Ovary (tissue), 9 donors: Measurements from ENCODE around the gene GABRG3. TPM values are rescaled to one million over a fixed set of nuclear protein-coding genes. Genes with fewer than 3 reads are reported as not detected.

Experiments used
- DNase-seq, 5 donors: peaks; one replicate each; pipeline ENCODE4 v3.0.0-alpha.2; 2019 to 2020
- H3K27ac ChIP-seq, 2 donors: fragments of 200-600 bp; one replicate each; pipeline versions ENCODE4 v1.5.1 to v1.8.0; 2019 to 2022
- H3K27me3 ChIP-seq: fragments of 200-600 bp; one replicate; pipeline ENCODE4 v1.8.0; 2022
- H3K36me3 ChIP-seq: fragments of 200-600 bp; sonication (generic); one replicate; pipeline ENCODE4 v1.5.1; 2019
- H3K4me1 ChIP-seq: one replicate; pipeline ENCODE4 v1.8.1; 2013; ENCODE audit warnings: mild to moderate bottlenecking, moderate library complexity; ENCODE audit not compliant: insufficient read depth
- H3K4me3 ChIP-seq: fragments of 200-600 bp; sonication (generic); one replicate; pipeline ENCODE4 v1.5.1; 2017
- H3K9me3 ChIP-seq, 2 donors: fragments of 200-600 bp in 1 of 2; sonication (generic) in 1 of 2; one replicate each; pipeline versions ENCODE4 v1.5.1 to v1.8.1; 2013 to 2019; ENCODE audit warnings: mild to moderate bottlenecking in 1 of 2, moderate library complexity in 1 of 2
- CTCF ChIP-seq, 3 donors: fragments of 450-650 bp in 2 of 3; fragments of 200-600 bp in 1 of 3; IDR thresholded peaks; one replicate each; pipeline versions ENCODE4 v1.5.1 to v1.8.0; 2016 to 2022; ENCODE audit warnings: antibody characterized with exemption in 3 of 3, mild to moderate bottlenecking in 1 of 3
- EP300 ChIP-seq: sonication (generic); formaldehyde crosslinking; IDR thresholded peaks from one replicate; pipeline ENCODE4 v1.6.1; 2017; ENCODE audit warnings: antibody characterized with exemption
- POLR2A ChIP-seq: fragments of 450-650 bp; IDR thresholded peaks from one replicate; pipeline ENCODE4 v1.6.1; 2017; ENCODE audit warnings: antibody characterized with exemption, mild to moderate bottlenecking, moderate library complexity
- WGBS, 3 donors: extraction: QIAGEN DNeasy Blood & Tissue Kit in 1 of 3; methylation state at CpG; one replicate each; pipeline versions ENCODE4 v1.1.5 to v1.1.7; 2013 to 2017; 5-methylcytosine and 5-hydroxymethylcytosine counted together
- intact Hi-C, 4 donors: fragments of 100-400 bp; cut with DNase I; formaldehyde crosslinking; loops; one replicate each; pipeline versions ENCODE4 v1.11.0 to v1.15.1; 2022 to 2023
- polyA plus RNA-seq, 2 donors: library from polyadenylated mRNA; stranded (reverse); fragments of 200-250 nt in 1 of 2; fragments of 350-450 nt in 1 of 2; fragmentation: Illumina TruSeq in 1 of 2; extraction: RNeasy Lipid Tissue Mini Kit (QIAGEN cat#74804) in 1 of 2; gene quantifications; one replicate each; pipeline ENCODE4 v1.2.3, GENCODE V29; 2013 to 2014
- total RNA-seq, 7 donors: library from RNA; depleted of rRNA in 2 of 7; stranded (reverse); fragments of >200 nt in 2 of 7; fragmentation: NEBNext Ultra II Directional in 3 of 7; extraction: Animal tissue kit (Norgen Biotek cat#: 25700) in 3 of 7; gene quantifications; one replicate each; pipeline versions ENCODE4 v1.1.0 to v1.2.4, GENCODE V29; 2016 to 2023
- donor health status: DM: no; HTN: no; CAD: no; lungs with moderate emphysema.
- donor health status: DM: no; HTN: no; CAD: no.
- donor health status: Bipolar disorder and iron deficiency.
- donor health status: DM: yes; HTN: yes; CAD: no.
- donor health status: DM: no; HTN: no; CAD: no.
- donor health status: DM: yes; HTN: yes; CAD: no.

Gene GABRG3
- total and polyA plus RNA-seq, 9 donors, result 0.01 to 0.18 (median 0.13) TPM; not detected in 6

DNA sequence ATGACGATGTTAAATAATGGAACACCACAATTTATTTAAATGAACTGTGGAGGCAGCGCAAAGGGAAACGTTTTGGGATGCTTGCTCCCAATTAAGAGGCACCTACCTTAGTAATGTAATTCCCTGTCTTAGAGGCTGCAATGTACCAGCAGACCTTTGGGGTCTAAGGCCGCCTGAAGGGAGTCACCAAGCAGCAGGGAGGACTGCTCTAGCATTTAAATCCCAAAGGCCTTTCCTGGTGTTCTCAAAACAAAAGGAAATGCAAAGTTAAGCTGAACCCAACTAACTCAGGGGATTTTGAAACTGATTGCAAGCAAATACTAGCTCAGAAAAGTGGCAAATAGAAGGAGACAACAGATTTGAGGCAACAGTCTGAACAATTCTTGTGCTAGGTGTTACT, 510.8 kb downstream of the GABRG3 start:
- no peak for DNase-seq
- H3K4me1 ChIP-seq, result no peaks in the 10 kb centered on the region
- intact Hi-C loops, result no loop called here
- no peaks in the 10 kb centered on the region for H3K36me3 ChIP-seq
- H3K4me3 ChIP-seq, result no peak overlapping the region
- no peaks in the 10 kb centered on the region for H3K9me3 ChIP-seq
- no peaks in the 10 kb centered on the region for H3K27me3 ChIP-seq
- 51 to 75% (median 63%) methylated on average over 4 of the region's 4 CpGs for WGBS, 3 donors
- TF ChIP-seq CTCF (IDR thresholded peaks at IDR 0.05) (no peak), POLR2A (no peak), EP300 (no peak)
- no peak overlapping the region for H3K27ac ChIP-seq

DNA sequence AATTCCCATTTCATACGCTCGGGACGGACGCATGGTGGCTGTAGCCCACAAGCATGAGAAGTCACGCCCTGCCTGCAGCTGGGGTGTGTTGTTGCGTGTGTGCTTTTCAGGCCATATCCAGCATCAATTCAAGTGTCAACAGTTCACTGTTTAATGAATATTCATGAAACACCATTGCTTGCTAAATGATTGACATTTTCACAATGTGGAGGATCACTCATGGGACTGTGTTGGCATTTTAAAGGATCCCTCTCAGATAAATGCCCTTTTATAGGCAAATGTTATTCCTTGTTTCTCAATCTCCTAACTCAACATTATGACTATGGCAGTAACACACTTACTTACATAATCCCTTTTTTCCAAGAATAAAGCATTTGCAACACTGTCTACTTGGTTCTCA, 511.3 kb downstream of the GABRG3 start:
- no peak for TF ChIP-seq POLR2A
- no peak for TF ChIP-seq EP300
- TF ChIP-seq CTCF (IDR thresholded peaks at IDR 0.05), result no peak
- WGBS, 3 donors, result 92 to 96% (median 94%) methylated on average over 6 of the region's 6 CpGs

GRCh38 chr15:27483124-27483523, 512.1 kb downstream of the GABRG3 start:
- Histone ChIP-seq H3K9me3 (no peaks in the 10 kb centered on the region), H3K4me3 (no peak overlapping the region), H3K27me3 (no peaks in the 10 kb centered on the region), H3K27ac (no peak overlapping the region), H3K4me1 (no peaks in the 10 kb centered on the region), H3K36me3 (no peaks in the 10 kb centered on the region)
- intact Hi-C loops, result no loop called here
- DNase-seq, result no peak
- WGBS, 3 donors, result 77 to 87% (median 79%) methylated on average over 6 of the region's 6 CpGs
- TF ChIP-seq EP300 (no peak), POLR2A (no peak), CTCF (IDR thresholded peaks at IDR 0.05) (no peak)

More for the DNA sequence above, 511.3 kb downstream of the GABRG3 start:
- no peaks in the 10 kb centered on the region for H3K27me3 ChIP-seq
- intact Hi-C loops, result no loop called here
- H3K4me1 ChIP-seq, result no peaks in the 10 kb centered on the region
- no peak overlapping the region for H3K4me3 ChIP-seq
- no peak for DNase-seq
- no peak overlapping the region for H3K27ac ChIP-seq
- no peaks in the 10 kb centered on the region for H3K9me3 ChIP-seq
- no peaks in the 10 kb centered on the region for H3K36me3 ChIP-seq

- Histone ChIP-seq H3K9me3 (peaks cover 0 to 2% of the 10 kb centered on the region in 2 donors), H3K4me1 (no peaks in the 10 kb centered on the region), H3K36me3 (no peaks in the 10 kb centered on the region), H3K4me3 (no peak overlapping the region), H3K27ac (no peak overlapping the region), H3K27me3 (no peaks in the 10 kb centered on the region)
- TF ChIP-seq CTCF (IDR thresholded peaks at IDR 0.05) (no peak), EP300 (no peak), POLR2A (no peak)
- 80 to 90% (median 85%) methylated on average over 3 of the region's 3 CpGs for WGBS, 3 donors
- intact Hi-C loops, result no loop called here
- no peak for DNase-seq
These were observed 514.3 kb downstream of the GABRG3 start for GRCh38 chr15:27485265-27485664.
